GM03348 (cell line): ENCODE data around the gene LCE4A.

ENCODE experiments used
- DNase-seq: peaks from one replicate; pipeline ENCODE4 v3.0.0; 2012; ENCODE audit warnings: low spot score

The LCE4A gene

GRCh38 chr1:152745765-152746444 is 37.9 kb downstream of the LCE4A start:
- DNase-seq = no peak

GRCh38 chr1:152747831-152748230 is 39.9 kb downstream of the LCE4A start:
- DNase-seq = no peak

- DNase-seq = peak; percentile 76
Observed at GRCh38 chr1:152752225-152752624, 44.3 kb downstream of the LCE4A start.

GRCh38 chr1:152753586-152753985 is 45.6 kb downstream of the LCE4A start:
- no peak for DNase-seq

DNA sequence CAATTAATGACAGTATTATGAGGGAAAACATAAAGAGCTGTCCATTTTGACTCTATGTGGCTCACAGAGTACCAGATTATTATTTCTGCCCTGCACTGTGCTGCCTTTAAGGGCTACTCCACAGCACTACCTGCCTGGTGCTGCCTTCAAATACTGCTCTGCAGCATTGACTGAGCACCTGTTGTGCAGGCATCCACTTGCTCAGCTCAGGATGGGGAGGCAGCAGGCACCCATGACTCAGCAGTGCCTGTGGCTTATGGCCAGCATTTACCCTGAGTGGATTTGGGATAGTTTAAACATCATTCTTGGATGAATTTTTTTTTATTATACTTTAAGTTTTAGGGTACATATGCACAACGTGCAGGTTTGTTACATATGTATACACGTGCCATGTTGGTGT is 48.9 kb downstream of the LCE4A start:
- DNase-seq = no peak

DNA sequence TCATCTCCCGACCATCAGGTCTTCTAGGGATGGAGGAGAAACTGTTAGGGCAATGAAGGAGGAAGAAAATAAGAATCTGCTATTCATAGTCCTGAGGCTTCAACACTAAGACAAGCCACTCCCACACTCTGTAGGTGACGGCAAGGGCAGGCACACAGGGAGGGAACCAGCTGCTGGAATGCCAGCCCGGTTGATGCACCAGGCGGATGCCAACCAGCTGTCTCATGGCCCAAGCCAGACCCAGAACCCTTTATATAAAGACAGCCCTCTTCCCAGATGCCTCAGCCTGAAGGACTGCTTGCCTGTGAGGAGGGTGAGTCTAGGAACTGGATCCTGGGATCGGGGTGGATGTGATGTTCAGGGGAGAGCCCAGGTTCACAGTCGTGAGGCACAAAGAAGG is 49.8 kb downstream of the LCE4A start, which contains the start of gene KPRP:
Gene KPRP, plus strand, starts transcription at position 279 of the 400 bp plus-strand sequence. CDS start 1,564 bp downstream, outside the sequence.
- DNase-seq = no peak

DNA sequence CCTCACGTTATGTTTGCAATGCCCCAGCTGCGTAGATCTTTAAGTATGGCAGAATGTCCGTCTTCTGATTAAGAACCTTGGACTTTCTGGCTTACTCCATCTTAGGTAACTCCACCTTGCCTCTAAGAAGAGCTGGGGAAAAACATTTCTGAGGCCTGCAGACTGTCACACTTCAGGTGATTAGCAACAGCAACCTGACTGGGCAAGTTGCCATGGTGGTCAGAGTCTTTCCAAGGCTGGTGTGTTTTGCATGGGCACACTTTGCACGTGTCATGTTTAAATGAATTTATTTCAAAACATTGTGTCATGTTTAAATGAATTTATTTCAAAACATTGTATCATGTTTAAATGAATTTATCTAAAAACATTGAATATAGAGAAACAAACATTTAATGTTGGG is 50.7 kb downstream of the LCE4A start:
- DNase-seq = no peak
